GM18873 (cell line): Measurements from ENCODE around the gene TMPRSS11D.

ENCODE experiments used
- ATAC-seq: cut with Tn5 transposase; IDR thresholded peaks from one replicate; pipeline ENCODE4 v1.9.1; 2021; ENCODE audit warnings: mild to moderate bottlenecking, moderate library complexity, moderate number of reproducible peaks; ENCODE audit not compliant: unreplicated experiment, low FRiP score

The TMPRSS11D gene

DNA sequence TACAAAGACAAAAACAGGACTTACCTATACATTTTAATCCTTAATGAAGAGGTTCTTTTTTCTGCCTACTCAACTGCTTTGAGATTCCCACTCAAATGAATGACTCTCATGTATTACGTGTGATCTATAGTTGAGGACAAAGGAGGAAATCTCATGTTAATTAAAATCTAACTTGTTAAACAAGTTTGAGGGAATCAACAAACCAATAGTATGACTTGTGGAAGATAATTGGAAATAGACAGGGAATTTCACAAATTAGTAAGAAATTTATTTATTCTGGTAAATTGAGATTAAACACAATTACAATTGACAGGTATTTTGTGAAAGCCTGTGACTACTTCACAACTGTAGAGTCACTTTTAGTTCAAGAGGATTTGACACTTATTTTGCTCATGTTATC is at the start of gene TMPRSS11D:
TSS of gene TMPRSS11D (minus strand) at position 101 of the 400 bp plus-strand sequence. CDS start at position 32, 69 bp downstream.
- no peak for ATAC-seq

DNA sequence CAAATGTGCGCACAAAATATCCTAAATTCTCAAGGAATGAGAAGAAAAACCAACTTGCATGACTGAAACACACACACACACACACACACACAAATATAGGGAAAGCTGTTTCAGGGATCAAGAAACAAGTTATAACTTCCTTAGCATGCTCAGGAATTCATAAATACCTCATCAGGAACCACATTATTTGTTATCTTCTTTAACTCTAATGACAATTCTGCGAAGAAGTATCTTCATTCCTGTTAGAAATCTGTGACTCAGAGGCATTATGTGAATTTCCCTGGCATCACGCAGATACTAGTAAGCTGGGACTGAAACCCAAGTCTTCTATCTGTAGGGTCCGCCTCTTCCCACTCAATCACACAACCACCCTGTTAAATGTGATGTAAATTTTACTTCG is 49.2 kb upstream of the TMPRSS11D start:
- no peak for ATAC-seq

- no peak for ATAC-seq
These were observed 47.5 kb upstream of the TMPRSS11D start for GRCh38 chr4:67931256-67931655.

DNA sequence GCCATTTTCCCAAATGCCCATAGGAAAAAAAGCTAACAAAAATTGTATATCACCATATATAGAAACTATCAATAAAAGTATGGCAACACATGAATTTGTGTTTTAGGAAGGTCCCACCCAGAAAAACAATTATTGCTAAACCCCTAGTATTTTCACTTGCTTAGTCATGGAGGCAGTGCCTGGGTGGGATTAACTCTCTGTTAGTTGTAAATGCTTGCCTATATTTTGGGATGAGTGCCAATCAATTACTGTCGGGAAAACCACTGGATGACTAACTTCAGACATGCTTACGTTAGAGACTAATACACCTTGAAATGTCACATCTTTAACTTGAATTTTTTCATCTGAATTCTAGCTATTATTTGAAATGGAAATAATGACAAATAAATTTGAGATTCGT is 45.6 kb upstream of the TMPRSS11D start:
- no peak for ATAC-seq

GRCh38 chr4:67928546-67928945 is 44.7 kb upstream of the TMPRSS11D start:
- no peak for ATAC-seq

GRCh38 chr4:67927251-67927650 is 43.4 kb upstream of the TMPRSS11D start:
- no peak for ATAC-seq

DNA sequence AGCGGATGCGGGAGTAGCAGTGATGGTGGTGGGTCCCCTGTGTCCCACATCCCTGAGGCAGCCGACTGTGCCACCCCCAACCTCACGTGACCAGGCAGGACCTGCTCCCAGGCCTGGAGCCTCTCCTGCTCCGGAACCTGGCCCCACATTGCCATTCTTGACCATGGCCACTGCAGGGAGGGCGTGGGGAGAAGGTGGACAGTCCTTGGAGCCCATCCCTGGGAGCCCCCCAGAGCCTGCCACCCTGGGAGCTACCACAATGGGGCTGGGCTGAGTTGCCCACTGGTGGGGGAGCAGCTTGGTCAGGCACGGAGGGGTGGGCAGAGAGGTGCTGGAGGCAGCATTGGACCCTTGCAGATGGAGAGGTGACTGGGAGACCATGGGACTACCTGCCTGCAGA is 42.7 kb upstream of the TMPRSS11D start:
- ATAC-seq = no peak

- no peak for ATAC-seq
These were observed 38.9 kb upstream of the TMPRSS11D start for GRCh38 chr4:67922697-67923096.

DNA sequence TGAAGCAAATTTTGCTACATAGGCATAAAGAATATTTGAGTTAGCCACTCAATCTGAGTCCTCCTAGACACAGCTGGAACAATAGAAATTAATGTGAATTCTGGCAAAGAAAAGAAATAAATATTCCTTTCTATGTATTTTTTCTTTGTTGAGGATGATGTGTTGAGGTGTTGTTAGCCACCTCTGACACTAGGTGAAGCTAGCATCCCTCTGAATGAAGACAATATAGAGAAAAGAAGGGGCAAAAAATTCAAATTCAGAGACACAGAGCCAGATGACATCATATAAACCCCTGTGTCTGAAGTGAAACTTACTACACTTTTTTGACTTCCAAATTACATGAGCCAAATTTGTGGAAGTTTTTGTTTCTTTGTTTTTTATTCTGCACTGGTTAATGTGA is 34.6 kb upstream of the TMPRSS11D start:
- ATAC-seq = no peak

GRCh38 chr4:67915400-67915966 is 31.7 kb upstream of the TMPRSS11D start:
- no peak for ATAC-seq

DNA sequence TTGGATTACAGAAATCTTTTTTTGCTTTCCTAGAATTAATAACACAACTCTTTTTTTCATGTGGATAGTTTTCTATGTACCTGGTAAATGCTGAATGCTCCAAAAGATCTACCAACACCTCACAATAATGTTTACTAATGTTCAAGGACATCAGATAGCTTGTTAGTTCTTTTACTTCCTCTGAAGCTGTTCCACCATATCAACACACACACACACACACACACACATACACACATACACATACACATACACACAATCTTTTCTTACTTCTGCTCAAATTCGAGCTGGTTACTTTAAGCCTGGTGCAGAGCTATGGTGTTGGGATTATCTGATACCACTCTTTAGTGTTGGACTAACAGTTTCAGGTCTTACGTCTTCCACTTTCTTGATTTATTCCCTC is 28.3 kb upstream of the TMPRSS11D start:
- no peak for ATAC-seq

- ATAC-seq = no peak
These were observed 27.8 kb upstream of the TMPRSS11D start for GRCh38 chr4:67911638-67912037.

- ATAC-seq = no peak
These were observed 27.3 kb upstream of the TMPRSS11D start for GRCh38 chr4:67911141-67911540.

- no peak for ATAC-seq
These were observed 26.7 kb upstream of the TMPRSS11D start for GRCh38 chr4:67910585-67910905.

- ATAC-seq = no peak
These were observed 26.2 kb upstream of the TMPRSS11D start for GRCh38 chr4:67909905-67910584.

DNA sequence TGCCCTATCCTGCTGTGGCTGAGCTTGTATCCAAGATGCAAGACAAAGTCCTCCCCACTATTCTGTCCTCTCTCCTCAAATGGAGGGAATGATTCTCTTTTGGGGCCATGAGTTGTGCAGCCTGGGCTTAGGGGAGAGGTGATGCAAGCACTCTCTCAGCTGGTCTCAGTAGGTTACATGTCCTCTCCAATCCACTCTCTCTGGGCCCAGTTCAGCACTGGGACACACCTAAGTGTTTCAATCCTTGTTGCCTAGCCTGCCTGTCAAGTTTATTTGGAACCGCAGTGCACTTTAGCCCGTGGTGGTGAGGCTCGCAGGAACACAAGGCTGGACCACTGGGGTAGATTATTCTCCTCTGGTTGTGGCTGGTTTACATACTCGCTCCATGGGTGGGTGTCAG is 23.8 kb upstream of the TMPRSS11D start:
- no peak for ATAC-seq

GRCh38 chr4:67899096-67899495 is 15.3 kb upstream of the TMPRSS11D start:
- ATAC-seq = no peak

- ATAC-seq = no peak
These were observed 13.9 kb upstream of the TMPRSS11D start for GRCh38 chr4:67897686-67898085.

GRCh38 chr4:67896421-67897065 is 12.7 kb upstream of the TMPRSS11D start:
- ATAC-seq = no peak

- no peak for ATAC-seq
These were observed 10.9 kb upstream of the TMPRSS11D start for GRCh38 chr4:67894659-67895058.

DNA sequence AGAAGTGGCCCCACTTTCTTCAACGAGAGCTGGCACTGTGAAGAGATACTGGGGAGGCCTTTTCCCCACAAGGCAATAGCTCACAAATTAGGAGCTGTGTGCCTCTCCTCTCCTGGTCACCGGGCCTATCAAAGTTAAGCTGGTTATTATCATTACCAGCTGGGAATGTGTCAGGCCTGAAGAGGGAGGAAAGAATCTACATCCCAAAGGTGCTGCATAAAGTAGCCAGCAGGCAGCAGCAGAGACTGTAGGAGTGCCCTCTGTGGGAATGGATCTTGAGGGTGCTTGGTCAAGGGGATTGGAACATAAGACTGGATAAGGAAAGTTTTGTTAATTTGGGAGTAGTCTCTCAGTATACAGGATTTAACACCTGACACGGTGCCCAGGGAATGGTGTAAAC is 9.1 kb upstream of the TMPRSS11D start:
- no peak for ATAC-seq

DNA sequence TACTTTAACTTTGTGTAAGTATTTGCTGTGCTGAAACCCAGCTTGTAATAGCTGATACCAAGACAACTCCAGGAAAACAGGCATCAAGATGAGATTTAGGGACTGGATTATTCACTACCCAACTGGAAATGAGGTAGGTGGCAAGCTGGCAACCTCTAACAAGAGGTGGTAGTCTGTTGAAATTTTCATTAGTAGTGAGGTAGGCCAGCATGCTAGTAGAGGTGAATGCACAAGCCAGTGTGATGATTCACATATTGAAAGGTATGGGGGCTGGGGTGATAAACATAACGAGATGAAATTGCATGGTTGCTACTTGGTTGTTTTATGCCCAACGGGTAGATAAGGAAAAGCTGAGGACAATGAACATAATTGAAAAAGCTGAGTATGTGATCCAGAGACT is 8.5 kb upstream of the TMPRSS11D start:
- ATAC-seq = no peak
